WI38 (cell line): ENCODE results near the gene WNT2.
"Not testable (repeated sequence)": the region's sequence is repeated elsewhere in the genome, so short reads cannot be mapped to it uniquely, and the experiment has no call there.

Experiments used
- H3K4me3 ChIP-seq: 2 replicates; pipeline ENCODE4 v1.5.1; 2011; ENCODE audit warnings: low read depth, mild to moderate bottlenecking, control low read depth, low read length
- CTCF ChIP-seq: IDR thresholded peaks from 2 replicates; pipeline ENCODE4 v1.5.1; 2012; ENCODE audit warnings: low read depth, mild to moderate bottlenecking, control low read depth, low read length

The WNT2 gene

DNA sequence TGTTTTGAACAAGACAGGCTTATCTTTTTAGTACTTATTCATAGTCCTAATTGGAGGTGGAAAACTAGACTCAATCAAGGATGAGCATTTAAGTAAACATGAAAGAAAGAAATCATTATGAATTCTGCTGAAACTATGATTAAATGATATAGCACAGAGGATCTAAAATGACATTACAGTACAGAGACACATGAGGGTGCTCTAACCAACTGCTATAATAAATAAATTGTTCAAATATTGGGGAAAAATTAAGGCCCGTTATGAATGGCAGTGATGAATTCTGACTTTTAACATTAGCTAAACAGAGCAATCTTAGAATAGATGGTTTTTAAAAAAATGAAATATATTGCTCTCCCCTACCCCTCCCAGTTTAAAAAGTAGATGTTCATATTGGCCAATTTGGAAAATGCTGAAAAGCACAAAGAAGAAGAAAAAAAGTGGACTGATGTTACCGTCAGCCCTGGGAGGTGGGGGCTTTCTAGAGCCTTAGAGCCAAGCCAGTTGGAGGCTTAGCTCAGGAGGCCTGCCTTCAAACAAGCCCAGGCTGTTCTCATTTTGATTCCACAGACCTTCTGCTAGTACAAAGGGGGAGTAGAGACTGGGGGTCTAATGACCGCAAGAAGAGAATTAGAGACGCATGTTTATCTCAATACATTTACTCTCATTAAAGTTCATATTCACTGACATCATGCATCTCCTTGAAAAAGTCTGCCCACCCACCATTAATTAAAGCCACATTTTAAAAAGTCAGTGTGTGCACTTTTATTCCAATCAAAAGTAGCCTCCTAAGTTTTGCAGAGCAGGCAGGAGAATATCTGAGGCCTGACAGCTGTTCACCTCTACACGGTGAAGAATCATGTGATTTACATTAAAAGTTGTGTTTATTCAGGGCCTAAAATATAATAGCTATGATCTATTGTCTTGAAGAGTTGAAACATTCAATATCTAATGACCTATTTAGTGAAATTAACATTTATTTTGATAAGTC, 10.0 kb downstream of the WNT2 start:
- no peak overlapping the region for H3K4me3 ChIP-seq
- no peak for TF ChIP-seq CTCF

DNA sequence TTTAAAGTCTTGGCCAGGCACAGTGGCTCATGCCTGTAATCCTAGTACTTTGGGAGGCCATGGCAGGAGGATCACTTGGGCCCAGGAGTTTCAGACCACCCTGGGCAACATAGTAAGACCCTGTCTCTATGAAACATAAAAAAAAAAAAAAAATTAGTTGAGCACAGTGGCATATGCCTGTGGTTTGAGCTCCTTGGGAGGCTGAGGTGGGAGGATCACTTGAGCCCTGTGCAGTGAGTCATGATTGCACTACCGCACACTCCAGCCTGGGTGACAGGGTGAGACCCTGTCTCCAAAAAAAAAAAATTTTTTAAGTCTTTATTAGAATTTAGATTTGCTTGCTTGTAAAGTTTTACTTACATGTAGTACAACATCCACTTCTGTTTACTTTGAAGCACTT, 14.0 kb downstream of the WNT2 start:
- no peak overlapping the region for H3K4me3 ChIP-seq
- TF ChIP-seq CTCF, result no peak

GRCh38 chr7:117302396-117302795, 20.5 kb downstream of the WNT2 start:
- H3K4me3 ChIP-seq, result no peak overlapping the region
- TF ChIP-seq CTCF, result no peak

DNA sequence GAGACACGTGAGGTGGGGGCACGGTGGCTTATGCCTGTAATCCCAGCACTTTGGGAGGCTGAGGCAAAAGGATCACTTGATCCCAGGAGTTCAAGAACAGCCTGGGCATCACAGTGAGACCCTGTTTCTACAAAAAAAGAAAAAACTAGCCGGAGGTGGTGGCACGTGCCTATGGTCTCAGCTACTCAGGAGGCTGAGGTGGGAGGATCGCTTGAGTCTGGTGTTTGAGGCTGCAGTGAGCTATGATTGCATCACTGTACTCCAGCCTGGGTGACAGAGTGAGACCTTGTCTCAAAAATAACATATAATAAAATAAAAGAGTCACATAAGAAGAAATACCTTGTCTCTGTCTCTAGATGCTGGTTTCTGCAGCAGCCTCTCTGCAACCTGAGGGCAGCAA, 22.4 kb downstream of the WNT2 start:
- not testable (repeated sequence) for H3K4me3 ChIP-seq

GRCh38 chr7:117297606-117298005, 25.3 kb downstream of the WNT2 start:
- no peak for TF ChIP-seq CTCF
- H3K4me3 ChIP-seq, result no peak overlapping the region

DNA sequence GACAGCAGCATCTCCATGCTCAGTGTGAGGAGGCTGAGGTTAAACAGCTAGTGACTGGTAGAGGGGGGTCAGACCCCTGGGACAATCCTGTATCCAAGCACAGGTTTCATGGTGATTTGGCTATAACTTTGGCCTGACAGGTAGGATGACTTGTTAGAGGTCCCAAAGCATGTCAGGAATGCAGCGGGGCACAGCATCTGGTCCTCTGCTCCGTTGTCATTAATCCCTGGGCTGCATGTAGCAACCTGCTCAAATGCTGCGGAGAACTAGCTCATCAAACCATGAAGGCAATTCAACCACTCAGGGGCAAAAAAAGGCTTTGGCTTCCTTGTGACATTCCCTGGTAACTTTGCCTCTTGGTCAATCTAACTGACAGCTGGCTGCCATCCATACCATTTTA, 26.8 kb downstream of the WNT2 start:
- TF ChIP-seq CTCF, result no peak
- H3K4me3 ChIP-seq, result no peak overlapping the region

GRCh38 chr7:117285826-117286225, 37.0 kb downstream of the WNT2 start:
- no peak overlapping the region for H3K4me3 ChIP-seq
- TF ChIP-seq CTCF, result no peak
